GM19372 (cell line): ENCODE measurements around the gene BAIAP2.
"Not testable (repeated sequence)": the region's sequence is repeated elsewhere in the genome, so short reads cannot be mapped to it uniquely, and the experiment has no call there.

ENCODE experiments used
- ATAC-seq: cut with Tn5 transposase; IDR thresholded peaks from one replicate; pipeline ENCODE4 v1.9.1; 2021; ENCODE audit warnings: mild to moderate bottlenecking, low read depth, moderate library complexity; ENCODE audit not compliant: unreplicated experiment

The BAIAP2 gene

GRCh38 chr17:81132770-81133723 lies 98.1 kb downstream of the BAIAP2 start:
- no peak for ATAC-seq

DNA sequence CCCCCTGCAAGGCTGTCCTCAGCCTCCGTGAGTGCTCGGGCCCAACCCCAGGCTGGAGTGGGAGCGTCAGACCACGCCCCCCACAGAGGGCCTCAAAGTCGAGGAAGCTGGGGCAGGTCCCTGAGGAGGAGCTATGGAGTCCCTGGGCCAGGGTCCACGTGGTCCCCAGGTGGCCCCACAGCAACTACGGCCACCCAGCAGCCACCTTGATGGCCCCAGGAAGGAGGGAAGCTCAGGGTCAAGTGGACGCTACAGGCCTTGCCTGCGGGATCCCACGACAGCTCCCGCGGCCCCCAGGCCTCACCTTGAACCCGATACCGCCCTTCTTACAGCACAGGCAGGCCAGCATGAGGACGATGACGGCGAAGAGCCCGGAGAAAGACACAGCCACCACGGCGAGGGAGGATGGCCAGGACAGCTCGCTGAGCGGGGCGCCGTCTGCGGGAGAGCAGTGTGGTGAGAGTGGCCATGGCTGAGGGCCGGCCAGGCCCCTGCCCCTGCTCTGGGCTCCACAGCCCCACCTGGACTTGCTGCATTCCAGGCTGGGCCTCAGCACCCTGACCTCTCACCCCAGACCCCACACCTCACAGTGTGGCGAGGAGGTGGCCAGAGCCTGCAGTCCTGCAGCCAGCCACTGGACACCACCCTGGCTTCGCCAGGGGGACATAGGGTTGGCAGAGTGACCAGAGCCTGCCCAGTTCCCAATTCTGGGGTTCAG lies 99.3 kb downstream of the BAIAP2 start:
- no peak for ATAC-seq

DNA sequence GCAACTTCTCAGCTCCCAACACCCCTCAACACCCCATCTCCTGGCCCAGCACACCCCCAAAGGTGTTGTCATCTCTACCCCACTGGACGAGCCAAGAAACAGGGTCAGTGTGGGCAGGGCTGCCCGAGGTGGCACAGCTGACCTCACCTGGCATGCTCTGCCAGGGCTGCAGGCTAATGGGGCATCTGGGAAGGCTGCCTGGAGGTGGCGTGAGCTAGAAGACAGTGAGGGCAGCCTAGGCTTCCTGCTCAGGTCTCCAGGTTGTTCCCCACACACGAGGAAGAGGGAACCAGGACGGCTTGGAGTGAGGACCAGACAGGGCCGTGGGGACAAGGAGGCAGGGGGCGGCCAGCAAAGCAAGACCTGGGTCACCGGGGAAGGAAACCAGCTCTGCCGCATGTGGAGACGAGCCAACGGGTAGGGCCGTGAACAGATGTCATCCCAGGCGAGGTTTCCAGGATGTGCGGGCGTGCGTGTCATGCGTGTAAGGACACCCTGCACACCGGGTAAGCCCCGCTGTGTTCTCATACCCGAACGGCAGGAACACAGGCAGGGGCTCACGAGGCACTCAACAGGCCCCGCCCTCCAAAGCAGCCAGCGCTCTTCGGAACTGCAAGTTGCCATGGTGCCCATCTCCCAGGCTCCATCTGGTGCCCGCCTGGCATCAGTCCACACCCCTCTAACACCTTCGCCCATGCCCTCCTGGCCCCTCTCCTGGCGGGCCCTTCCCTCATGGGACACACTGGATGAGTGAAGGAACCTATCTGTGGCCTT lies 100.7 kb downstream of the BAIAP2 start:
- no peak for ATAC-seq

DNA sequence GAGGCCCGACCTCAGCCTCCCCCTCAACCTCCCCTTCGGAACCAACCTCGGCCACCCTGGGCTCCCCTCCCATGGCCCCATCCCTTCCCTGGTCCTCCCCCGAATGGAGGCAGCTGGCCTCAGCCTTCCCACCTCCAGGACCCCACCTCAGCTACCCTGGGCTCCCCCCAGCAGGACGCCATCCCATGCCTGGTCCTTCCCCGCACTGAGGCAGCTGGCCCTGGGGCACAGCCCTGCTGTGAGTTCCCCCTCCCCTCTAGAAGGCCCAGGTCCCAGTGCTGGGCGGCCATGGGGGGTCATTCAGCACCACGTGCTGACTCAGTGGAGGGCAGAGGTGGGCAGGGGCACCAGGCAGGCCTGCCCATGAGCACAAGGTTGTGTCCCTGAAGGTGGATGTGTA lies 101.4 kb downstream of the BAIAP2 start:
- ATAC-seq, result no peak

DNA sequence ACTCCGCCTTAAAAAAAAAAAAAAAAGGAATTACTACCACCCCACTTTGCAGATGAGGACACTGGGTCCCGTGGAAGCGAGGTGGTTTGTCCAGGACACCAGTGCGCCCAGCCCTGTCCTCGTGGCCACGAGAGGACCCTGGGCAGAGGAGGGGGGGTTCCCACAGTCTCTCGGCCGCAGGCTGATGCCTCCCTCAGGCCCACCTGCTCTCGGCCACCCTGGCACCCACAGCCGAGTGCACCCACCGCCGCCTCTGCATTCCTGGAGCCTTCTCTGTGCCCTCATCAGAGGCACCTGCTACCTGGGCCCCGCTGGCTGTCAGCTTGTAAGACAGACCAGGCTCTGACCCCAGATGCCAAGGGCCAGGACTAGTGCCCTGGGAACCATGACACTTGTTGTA lies 102.3 kb downstream of the BAIAP2 start:
- ATAC-seq, result no peak

DNA sequence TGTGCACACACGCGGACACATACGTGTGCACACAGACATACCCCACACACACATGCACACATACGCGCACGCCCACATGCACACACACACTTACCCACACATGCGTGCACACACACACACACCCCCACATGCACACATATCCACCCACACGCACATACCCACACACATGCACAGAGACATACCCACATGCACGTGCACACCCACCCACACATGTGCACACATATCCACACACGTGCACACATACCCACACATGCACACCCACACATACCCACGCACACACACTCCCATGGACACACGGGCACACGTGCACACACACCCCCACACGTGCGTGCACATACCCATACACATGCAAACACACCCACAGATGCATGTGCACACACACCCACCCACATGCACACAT lies 103.1 kb downstream of the BAIAP2 start:
- ATAC-seq, result no peak

DNA sequence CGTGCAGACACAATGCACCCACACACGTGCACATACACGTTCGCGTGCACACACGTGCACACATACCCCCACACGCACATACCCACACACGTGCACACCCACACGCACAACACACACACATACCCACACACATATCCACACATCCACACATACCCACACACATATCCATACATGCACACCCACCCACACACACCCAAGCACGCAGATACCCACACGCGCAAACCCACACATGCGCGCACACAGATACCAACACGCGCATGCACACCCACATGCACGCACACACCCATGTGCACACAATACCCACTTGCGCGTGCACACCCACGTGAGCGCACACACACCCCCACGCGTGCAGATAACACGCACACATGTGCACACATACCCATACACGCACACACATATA lies 103.5 kb downstream of the BAIAP2 start:
- no peak for ATAC-seq

- no peak for ATAC-seq
Measured at GRCh38 chr17:81139428-81139827, 104.5 kb downstream of the BAIAP2 start.

DNA sequence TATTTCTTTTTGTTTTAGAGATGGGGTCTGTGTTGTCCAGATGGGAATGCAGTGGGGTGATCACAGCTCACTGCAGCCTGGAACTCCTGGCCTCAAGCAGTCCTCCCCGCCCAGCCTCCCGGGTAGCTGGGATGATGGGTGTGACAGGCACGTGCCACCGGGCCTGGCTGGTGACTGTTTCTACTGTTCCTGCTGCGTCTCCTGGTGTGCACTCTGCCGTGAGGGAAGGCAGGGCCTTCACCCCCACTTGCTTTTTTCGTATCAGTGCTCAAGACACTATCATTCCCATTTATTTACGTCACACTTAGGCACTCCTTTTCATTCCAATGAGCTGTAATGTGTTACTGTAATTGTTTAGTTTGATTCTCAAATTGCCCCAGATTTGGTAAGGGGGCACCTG lies 105.1 kb downstream of the BAIAP2 start:
- ATAC-seq, result no peak

DNA sequence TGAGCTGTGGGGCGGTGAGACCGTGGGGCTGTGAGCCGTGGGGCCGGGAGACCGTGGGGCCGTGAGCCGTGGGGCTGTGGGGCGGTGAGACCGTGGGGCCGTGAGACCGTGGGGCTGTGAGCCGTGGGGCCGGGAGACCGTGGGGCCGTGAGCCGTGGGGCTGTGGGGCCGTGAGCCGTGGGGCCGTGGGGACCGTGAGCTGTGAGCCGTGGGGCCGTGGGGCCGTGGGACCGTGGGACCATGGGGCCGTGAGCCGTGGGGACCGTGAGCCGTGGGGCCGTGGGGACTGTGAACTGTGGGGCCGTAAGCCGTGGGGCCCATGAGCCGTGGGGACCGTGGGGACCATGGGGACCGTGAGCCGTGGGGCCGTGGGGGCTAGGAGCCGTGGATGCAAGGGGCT lies 105.7 kb downstream of the BAIAP2 start:
- ATAC-seq, result no peak

- ATAC-seq, result no peak
Measured at GRCh38 chr17:81142301-81143199, 107.6 kb downstream of the BAIAP2 start.

DNA sequence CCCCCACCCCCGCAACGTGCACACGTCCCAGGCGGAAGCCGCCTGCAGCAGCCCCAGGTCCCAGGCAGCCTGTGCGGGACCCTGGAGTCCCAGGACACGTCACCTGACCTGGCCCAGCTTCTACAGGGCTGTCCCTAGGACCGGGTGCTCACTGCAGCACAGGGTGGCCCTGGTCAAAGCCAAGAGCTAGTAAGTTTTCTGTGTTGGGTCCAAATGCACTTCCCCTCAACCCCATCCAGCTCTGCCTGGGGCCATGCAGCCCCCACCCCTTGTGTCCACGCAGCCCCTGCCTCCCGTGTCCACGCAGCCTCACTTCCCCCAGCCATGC lies 108.2 kb downstream of the BAIAP2 start:
- no peak for ATAC-seq

DNA sequence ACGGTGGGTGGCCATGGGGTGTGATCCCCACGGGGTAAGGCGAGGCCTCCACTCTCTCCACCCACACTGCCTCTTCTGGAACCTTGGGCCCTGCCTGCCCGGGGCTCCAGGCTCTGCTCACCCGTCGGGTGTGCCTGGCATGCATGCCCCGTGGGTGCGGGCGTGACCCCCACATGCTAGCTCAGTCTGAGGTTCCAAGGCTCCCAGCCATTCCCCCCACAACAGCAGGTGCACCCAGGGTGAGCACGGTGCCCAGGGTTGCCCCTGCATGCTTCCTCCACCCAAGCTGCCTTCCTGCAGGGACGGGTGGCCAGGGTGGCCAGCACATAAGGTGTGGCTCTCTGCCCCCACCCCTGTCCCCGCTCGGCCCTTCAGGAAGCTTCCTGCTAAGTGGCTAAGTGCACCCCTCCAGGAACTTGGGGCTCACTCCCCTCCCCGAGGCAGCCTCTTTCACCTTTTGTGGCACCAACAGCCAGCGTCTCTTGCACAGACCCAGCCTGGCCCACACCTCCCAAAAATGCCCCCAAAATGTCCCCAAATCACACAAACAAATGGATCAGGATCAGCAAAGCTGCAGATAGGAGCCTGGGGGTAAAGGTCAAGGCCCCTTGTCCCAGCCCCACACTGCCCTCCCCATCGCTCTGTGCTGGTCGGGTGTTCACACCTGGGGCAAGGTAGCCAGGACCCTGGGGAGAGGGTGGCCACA lies 108.9 kb downstream of the BAIAP2 start:
- ATAC-seq, result no peak

- no peak for ATAC-seq
Measured at GRCh38 chr17:81144423-81144781, 109.5 kb downstream of the BAIAP2 start.

GRCh38 chr17:81146208-81146607 lies 111.3 kb downstream of the BAIAP2 start:
- ATAC-seq, result not testable (repeated sequence)

GRCh38 chr17:81147701-81148100 lies 112.8 kb downstream of the BAIAP2 start:
- ATAC-seq, result no peak

- no peak for ATAC-seq
Measured at GRCh38 chr17:81148571-81148970, 113.6 kb downstream of the BAIAP2 start.

DNA sequence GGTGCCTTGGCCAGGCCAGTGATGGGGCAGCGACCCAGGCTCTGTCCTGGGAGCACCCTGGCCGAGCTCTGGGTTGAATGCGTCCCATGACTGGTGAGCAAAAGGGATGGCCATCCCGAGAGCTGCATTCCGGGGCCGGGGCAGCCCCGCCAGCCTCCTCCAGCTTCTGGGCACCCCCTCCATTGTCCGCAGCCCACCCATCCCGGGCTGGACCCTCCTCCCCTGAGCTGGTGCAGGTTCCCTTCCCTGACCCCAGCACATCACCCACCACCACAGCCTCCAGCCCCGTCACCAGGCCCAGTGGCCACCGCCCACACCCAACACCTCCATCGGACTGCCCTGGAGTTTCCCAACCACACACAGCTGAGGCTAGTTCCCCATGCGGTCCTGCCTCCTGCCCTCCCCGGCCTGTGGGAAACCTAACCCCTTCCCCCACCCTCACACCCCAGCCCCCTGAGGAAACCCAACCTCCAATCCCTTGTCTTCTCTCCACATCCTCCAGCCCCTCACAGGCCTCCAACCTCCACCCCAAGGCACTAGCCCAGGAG lies 114.1 kb downstream of the BAIAP2 start:
- no peak for ATAC-seq

- no peak for ATAC-seq
Measured at GRCh38 chr17:81150377-81151077, 115.6 kb downstream of the BAIAP2 start.
